Left hindlimb (tissue), 1 donor: ENCODE measurements around the gene RHOXF2B.
"Not testable (repeated sequence)": the region's sequence is repeated elsewhere in the genome, so short reads cannot be mapped to it uniquely, and the experiment has no call there.

Experiments used
- DNase-seq: peaks from one replicate; pipeline ENCODE4 v3.0.0-alpha.2; 2018

The RHOXF2B gene

DNA sequence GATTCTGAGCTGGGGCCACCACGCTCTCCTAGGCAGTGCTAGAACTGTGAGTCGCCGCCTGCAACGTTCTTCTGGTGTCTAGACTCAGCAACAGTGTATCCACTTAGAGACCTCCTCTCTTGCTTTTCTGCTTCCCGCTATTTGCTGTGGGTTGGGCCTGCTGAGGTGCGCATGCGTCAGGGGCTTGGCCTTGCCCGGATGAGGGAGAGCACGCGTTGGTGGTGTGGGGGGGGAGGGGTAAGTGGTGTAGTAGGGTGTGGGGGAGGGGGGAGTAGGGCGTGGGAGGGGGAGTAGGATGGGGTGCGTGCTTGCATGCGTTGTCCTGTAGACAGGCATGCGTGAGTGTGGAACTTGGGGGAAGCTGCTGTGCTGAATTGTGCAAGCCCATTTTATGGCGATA is at the start of gene RHOXF2B:
TSS of gene RHOXF2B (minus strand) at position 101 of the 400 bp plus-strand sequence. CDS start 138 bp downstream, outside the sequence.
- not testable (repeated sequence) for DNase-seq

DNA sequence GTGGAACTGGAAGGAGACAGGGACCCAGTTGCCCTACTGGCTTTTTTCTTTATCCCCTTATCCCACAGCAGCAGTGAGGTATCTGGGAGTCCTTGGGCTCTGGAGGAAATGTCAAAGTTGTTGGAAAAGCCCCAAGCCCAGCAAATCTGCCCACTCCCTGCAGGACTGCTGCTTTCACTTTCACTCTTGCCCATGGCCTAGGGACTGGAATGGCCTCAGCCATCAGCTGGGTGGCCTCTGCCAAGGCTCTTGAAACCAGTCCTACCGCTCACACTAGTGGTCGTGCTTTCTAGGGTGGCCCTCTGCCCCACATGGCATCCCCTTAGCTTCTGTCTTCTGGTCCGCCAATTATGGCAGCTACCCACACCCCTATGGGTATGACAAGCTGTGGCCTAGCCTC is 48.0 kb upstream of the RHOXF2B start:
- no peak for DNase-seq

DNA sequence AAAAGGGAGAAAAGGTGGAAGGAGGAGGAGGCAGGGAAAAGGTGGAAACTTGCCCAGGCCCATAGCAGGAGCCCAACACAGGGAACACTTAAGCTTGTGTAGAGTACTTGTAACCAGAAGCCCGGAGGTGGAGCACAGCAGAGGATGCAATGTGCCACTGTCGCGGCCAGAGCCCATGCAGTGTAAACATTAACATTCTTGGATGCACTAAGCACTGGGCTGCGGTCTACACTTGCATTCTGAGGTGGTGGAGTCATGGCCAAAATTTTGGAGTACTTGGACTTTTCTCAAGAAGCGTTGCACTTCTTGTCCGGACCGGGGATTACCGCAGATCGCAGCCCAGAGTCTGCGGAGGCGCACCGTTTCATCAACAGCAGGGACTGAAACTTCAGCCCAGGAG is 42.7 kb upstream of the RHOXF2B start:
- DNase-seq, result no peak

DNA sequence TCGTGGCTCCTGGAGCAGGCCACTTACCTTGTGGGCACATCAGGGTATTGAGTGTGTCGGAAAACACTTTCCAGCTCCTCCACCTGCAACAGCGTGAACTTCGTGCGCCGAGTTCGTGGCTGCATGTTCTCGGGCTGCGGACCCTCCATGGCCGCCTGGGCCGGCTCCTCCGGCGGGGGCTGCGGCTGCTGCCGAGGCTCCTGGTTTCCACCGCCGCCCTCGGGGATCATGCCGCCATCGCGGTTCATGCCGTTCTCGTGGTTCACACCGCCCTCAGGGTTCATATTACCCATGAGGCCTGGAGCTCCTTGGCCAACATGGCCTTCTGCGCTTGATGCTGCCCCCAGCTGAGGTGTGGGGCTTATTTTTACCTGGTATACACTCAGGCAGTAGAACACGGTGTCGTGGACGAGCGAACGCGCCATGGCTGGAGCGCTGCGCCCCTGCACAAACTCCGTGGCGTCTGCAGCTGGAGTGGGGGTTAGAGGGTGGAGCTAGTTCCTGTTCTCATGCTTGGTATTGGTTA is 38.0 kb upstream of the RHOXF2B start, which contains the start of gene RHOXF1:
TSS of gene RHOXF1 (minus strand) at position 476 of the 526 bp plus-strand sequence. CDS start at position 425, 51 bp downstream.
- DNase-seq, result no peak

DNA sequence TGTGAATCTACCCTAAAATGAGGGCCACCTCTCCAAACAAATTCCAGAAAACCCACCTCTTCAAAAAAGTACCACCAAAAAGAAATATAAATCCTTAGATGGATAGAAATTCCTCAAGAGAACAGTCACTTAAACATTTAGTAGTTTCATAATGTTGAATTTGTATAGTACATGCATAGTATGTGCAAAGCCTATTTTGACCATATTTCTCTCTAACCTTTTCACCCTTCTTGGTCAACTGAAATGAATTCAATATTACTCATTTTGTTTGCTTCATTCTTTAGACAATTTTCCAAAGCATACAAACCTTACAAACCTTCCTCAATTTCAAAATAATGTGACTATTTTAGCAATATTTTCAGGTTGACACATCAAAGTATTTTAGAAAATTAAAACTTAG is 34.1 kb upstream of the RHOXF2B start:
- DNase-seq, result no peak

DNA sequence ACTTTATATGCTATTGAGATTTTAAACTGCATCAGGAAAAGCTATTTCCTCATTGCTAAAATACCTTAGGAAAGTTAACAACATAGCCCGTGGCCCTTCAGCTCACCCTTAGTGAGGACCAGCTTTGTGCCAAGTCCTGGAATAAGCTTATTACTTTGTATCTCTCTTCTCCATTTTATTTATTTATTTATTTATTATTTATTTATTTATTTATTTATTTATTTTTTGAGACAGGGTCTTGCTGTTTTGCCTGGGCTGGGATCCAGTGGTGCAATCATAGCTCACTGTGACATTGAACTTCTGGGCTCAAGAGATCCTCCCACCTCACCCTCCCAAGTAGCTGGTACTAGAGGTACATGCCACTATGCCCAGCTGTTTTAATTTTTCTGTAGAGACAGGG is 31.9 kb upstream of the RHOXF2B start:
- DNase-seq, result no peak

DNA sequence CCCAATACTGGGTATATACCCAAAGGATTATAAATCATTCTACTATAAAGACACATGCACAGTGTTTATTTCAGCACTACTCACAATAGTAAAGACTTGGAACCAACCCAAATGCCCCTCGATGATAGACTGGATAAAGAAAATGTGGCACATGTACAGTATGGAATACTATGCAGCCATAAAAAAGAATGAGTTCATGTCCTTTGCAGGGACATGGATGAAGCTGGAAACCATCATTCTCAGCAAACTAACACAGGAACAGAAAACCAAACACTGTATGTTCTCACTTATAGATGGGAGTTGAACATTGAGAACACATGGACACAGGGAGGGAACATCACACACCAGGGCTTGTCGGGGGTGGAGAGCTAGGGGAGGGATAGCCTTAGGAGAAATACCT is 27.2 kb upstream of the RHOXF2B start:
- DNase-seq, result not testable (repeated sequence)

DNA sequence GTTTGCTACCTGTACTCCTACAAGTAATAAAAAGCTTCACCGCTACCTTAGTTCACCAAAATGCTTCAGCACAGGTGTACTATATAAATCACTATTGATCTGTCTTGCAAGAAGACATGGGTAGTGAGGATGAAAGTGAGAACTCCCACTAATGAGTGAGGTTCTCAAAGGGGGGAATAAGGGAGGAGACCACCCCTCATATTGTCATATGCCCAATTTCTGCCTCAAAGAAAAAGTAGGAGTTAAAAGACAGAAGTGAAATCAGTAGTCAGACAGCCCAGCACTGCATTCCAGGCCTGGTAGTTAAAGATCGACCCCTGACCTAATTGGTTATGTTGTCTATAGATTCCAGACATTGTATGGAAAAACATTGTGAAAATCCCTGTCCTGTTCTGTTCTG is 23.6 kb upstream of the RHOXF2B start:
- DNase-seq, result not testable (repeated sequence)

DNA sequence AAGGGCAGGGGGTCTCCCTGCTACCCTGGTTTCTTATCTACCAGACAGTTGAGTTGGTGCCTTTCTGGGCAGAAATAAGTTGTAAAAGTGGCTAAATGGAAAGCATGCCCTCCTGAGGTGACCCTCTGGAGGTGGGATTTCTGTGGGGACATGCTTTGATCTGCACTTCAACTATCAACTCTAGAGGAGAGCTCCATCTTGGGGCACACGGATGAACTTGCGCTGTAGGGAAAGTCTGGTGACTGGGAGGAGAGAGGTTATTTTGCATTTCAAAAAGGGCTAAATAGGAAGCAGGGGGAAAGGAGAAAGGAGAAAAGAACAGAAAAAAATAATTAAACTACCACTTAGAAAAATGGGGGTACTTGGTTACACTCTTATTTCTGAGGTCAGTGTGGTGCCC is 12.7 kb upstream of the RHOXF2B start:
- no peak for DNase-seq

DNA sequence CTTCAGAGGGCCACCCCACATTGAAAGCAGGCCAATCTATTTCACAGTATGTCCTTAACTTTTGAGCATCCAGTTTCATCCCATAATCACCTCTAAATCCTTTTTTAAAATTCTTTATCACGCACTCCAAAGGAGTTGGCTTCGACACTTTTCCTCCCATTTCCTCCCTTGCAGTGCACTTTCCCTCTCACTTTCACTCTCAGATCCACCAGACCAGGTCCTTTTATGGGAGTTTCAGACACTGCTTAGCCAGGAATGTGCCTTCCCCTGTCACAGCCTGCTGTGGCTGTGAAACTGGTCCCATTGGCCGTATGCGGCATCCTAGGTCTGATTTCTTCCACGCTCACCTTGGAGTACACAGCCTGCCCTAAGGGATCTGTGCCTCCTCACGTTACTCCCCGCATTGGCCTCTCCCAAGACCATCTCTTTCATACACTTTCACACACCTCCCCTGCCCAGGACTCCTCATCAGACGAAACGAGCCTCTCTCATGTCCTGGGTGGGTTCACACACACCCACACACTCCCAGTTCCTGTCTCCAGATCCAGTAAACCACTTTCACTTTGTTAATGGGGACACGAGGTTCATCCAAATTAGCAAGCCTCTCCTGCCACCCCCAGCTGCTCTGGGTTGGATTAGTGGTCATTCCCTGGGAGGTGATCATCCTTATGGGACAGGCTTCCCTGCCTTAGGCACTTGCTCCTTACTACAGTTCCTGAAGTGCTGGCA is 10.0 kb upstream of the RHOXF2B start:
- DNase-seq, result no peak

DNA sequence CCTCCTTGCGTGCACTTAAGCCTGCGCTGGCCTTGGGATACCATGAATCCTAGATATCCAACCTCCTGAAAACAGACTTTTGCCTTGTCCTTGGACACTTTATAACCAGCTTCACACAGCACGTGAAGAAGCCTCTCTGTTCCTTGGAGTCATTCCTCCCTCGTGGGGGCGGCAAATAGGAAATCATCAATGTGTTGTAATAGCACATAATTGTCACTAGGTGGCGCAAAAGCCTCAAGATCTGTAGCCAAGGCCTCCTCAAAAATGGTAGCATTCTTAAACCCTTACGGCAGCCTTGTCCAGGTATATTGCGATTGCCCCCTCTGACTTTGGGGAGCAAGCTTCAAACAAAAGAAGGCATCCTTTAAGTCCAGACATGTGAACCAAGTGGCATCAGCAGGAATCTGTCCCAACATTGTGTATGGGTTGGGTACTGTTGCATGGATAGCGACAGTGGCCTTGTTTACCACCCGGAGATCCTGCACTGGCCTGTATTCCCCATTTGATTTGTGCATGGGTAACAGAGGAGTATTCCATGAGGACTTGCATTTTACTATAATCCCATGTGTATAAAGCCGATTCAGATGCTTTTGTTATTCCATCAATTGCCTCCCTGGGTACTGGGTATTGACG is 8.2 kb upstream of the RHOXF2B start:
- DNase-seq, result not testable (repeated sequence)

DNA sequence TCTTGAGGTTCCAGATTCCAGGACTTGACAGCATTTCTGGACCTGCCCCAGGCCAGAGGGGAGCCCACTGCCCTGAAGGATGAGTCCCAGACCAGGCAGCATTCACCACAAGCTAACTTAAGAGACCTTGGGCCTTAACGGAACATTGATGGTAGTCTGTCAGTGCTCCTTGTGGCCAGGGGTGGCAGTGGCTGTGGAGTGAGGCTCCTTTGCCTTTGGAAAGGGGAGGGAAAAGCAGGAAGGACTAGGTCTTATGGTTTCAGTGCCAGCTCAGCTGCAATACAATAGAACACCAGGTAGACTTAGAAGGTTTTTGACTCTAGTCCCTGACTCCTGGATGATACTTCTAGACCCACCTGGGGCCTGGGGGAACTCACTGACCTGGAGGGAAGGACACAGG is 11.3 kb downstream of the RHOXF2B start:
- DNase-seq, result not testable (repeated sequence)

DNA sequence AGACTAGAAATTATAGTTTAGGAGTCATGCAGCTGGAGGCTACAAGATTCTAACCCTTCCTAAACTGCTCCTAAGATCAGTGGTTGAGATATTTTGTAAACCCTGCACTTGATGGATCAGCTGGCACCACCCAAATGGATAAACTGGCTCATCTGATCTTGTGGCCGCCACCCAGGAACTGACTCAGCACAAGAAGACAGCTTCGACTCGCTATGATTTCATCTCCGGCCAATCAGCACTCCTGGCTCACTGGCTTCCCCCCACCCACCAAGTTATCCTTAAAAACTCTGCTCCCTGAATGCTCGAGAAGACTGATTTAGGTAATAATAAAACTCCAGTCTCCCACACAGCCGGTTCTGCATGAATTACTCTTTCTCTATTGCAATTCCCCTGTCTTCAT is 34.8 kb downstream of the RHOXF2B start:
- DNase-seq, result not testable (repeated sequence)

DNA sequence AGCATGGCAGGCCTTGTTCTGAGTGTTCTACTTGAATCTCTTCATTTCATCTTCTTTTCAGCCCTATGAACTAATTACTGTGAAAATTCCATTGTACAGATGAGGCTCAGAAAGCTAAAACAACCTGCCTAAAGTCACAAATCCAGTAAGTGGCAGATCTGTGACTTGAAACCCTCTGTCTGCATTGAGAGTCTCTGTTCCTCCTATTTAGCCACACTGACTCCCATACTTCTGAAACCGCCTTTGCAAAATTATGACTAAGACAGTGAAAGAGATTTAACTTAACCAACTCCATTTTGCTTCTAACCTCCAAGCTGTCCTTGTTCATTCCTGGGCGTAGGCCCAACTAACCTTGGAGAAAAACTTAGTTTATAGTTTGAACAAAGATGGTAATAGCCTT is 35.2 kb downstream of the RHOXF2B start:
- not testable (repeated sequence) for DNase-seq

DNA sequence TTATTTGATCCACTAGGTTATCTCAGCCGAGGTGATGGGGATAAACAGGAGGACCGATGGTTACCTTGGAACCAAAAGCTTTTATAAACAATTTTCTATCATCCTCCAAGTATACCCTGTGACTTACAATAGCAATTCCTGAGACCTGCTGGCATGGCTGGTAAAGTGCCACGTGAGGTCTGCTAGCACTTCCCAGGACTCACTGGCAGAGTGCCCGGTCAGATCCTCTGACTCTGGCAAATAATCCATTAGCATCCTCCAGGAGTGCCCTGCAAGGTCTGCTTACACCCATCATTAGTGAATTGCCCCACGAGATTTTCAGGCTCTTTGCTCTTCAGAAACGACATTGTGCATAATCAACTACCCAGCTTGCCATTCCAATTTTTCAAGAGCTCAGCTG is 37.3 kb downstream of the RHOXF2B start:
- DNase-seq, result not testable (repeated sequence)

DNA sequence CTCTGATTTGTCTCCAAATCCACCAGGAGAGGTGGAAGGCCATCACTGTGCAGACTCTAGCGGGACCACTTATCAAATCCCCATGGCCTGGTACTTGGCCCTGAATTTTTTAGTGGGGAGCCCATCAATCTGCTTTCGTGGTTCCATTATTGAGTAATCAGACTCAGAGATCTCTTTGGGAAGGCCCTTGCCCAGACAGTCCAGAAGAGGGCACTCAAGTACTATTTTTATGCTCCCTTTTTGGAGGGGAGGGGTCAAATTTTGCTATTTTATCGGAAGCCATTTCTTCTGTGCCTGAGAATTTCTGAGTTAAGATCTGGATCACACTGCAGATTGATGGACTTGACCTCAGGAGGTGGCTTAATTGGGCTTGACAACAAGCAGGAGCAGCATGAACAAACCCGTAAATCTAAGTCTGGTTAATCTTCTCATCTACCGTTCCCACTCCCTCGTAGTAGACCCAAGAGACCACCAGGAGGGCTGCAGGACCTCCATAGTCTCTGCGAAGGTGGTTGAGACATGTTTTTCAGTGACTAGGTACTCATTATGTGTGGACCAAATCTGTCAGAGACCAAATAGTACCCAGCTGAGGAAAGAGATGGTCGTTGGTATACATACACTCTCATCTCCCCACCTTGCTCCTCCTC is 38.3 kb downstream of the RHOXF2B start:
- DNase-seq, result not testable (repeated sequence)

DNA sequence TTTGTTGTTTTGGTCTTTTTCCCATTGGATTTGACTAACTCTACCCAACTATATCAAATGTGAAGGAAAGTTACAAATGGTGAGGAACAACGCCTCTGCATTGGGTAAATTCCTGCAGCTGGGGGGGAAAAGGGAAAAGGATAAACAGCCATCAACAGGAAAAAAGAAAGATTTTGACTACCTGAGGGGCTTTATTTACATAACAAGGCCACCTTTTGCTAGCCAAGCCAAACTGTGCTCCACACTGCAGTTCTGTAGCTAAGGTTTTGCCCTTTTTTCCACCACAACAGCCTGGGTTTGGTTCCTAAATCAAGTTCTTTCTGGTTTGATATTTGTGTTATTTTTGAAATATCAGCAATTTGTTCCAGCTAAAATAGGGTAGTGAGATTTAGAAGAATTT is 40.8 kb downstream of the RHOXF2B start:
- no peak for DNase-seq

DNA sequence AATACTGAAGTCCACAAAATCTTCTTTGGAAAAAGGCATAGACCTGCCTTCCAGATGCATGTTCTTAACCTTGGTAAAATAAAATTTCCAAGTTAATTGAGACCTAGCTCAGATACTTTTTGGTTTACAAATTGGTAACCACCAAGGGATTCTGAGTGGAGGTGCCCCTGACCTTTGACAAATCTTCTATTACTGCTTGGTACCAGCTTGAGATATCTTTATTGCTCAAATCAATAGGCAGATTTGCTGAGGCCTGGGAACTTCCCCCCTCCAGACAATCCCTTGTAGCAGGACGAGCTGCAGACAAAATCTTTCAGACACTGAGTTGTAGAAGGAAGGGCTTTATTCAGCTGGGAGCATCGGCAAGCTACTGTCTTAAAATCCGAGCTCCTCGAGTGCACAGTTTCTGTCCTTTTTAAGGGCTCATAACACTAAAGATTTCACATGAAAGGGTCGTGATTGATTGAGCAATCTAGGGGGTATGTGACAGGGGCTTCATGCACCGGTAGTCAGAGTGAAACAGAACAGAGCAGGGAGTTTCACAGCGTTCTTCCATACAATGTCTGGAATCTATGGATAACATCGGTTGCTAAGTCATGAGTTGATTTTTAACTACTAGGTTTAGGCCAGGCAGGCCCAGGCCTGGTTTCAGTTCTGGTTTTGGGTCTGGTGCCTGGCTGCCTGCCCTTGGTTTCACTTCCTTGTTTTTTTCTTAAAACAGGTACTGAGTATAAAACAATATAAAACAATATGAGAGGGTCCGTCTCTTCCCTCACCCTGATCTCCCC is 41.8 kb downstream of the RHOXF2B start:
- DNase-seq, result not testable (repeated sequence)

DNA sequence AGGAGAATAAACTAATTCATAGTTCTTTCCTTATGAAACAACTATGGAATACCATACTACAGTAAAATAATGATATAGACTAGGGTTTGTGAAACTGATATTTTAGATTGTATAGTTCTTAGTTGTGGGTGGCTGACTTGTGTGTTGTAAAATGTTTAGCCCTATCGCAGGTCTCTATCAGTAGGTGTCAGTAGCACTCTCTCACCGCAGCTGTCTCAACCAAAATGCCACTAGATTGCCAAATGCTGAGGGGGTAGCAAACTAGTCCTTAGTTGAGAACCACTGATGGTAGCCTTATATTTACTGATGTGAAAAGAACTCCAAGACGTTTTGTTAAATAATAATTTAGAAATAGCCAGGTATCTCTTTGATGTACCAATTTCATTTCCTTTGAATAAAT is 48.1 kb downstream of the RHOXF2B start:
- no peak for DNase-seq

DNA sequence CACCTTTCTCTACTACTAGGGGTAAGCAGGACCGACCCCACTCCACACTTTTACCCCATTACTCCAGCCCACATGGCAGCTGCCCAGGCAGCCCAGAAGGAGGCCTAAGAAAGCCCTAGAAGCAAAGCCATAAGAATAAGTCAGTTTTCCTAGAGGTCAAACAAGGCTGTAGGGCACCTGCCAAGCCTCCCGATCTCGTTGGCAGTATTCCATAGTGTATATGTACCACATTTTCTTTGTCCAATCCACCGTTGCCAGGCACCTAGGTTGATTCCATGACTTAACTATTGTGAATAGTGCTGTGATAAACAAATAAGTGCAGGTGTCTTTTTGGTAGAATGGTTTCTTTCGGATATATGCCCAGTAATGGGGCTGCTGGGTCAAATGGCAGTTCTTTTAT is 54.2 kb downstream of the RHOXF2B start:
- no peak for DNase-seq

DNA sequence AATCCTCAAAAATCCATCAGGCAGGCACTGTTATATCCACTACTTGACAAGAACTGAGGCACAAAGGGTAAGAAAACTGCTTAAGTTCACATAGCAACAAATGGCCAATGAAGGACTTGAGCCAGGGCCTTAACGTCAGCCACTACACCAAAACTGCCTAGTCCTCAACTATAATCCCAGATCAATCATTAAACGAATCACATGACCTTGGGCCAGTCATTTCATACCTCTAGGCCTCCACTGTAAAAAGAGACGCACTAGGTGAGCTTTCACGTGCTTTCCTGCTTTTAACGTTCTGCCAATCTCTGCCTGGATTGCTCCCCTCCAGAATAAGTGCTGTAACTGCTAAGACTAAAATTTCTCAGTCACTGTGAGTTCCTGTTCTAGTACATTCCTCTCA is 54.7 kb downstream of the RHOXF2B start:
- no peak for DNase-seq
